ENCODE measurements around the gene MMS22L.
"Not testable (repeated sequence)": the region's sequence is repeated elsewhere in the genome, so short reads cannot be mapped to it uniquely, and the experiment has no call there.

The MMS22L gene

GRCh38 chr6:97240222-97240621, 42.8 kb downstream of the MMS22L start:
- DNase-seq (ENCODE audit: low read depth): no peak

- DNase-seq (ENCODE audit: low read depth): no peak
These were observed 51.1 kb downstream of the MMS22L start for GRCh38 chr6:97231911-97232310.

- no peak for DNase-seq (ENCODE audit: low read depth)
These were observed 60.1 kb downstream of the MMS22L start for GRCh38 chr6:97222903-97223302.

GRCh38 chr6:97218912-97219311, 64.1 kb downstream of the MMS22L start:
- DNase-seq (ENCODE audit: low read depth): no peak

GRCh38 chr6:97215157-97215769, 67.8 kb downstream of the MMS22L start:
- DNase-seq (ENCODE audit: low read depth): no peak

GRCh38 chr6:97214671-97215070, 68.3 kb downstream of the MMS22L start:
- DNase-seq (ENCODE audit: low read depth): no peak

- no peak for DNase-seq (ENCODE audit: low read depth)
These were observed 75.6 kb downstream of the MMS22L start for GRCh38 chr6:97207383-97207782.

GRCh38 chr6:97205966-97206365, 77.0 kb downstream of the MMS22L start:
- DNase-seq (ENCODE audit: low read depth): no peak

- no peak for DNase-seq (ENCODE audit: low read depth)
These were observed 79.7 kb downstream of the MMS22L start for GRCh38 chr6:97203343-97203742.

GRCh38 chr6:97198046-97198565, 84.9 kb downstream of the MMS22L start:
- no peak for DNase-seq (ENCODE audit: low read depth)

- no peak for DNase-seq (ENCODE audit: low read depth)
These were observed 87.9 kb downstream of the MMS22L start for GRCh38 chr6:97195117-97195516.

GRCh38 chr6:97189767-97190166, 93.2 kb downstream of the MMS22L start:
- no peak for DNase-seq (ENCODE audit: low read depth)

GRCh38 chr6:97187951-97188350, 95.1 kb downstream of the MMS22L start:
- DNase-seq (ENCODE audit: low read depth): no peak

- DNase-seq (ENCODE audit: low read depth): peak; percentile 13
These were observed 96.5 kb downstream of the MMS22L start for GRCh38 chr6:97186416-97186999.

- no peak for DNase-seq (ENCODE audit: low read depth)
These were observed 105.1 kb downstream of the MMS22L start for GRCh38 chr6:97177905-97178304.

GRCh38 chr6:97176468-97176867, 106.5 kb downstream of the MMS22L start:
- no peak for DNase-seq (ENCODE audit: low read depth)

- DNase-seq (ENCODE audit: low read depth): no peak
These were observed 107.2 kb downstream of the MMS22L start for GRCh38 chr6:97175806-97176205.

GRCh38 chr6:97174471-97174870, 108.5 kb downstream of the MMS22L start:
- no peak for DNase-seq (ENCODE audit: low read depth)

- DNase-seq (ENCODE audit: low read depth): no peak
These were observed 122.7 kb downstream of the MMS22L start for GRCh38 chr6:97160280-97160679.

- not testable (repeated sequence) for DNase-seq (ENCODE audit: low read depth)
These were observed 127.6 kb downstream of the MMS22L start for GRCh38 chr6:97155447-97155846.

- DNase-seq (ENCODE audit: low read depth): no peak
These were observed 129.0 kb downstream of the MMS22L start for GRCh38 chr6:97154015-97154414.

- no peak for DNase-seq (ENCODE audit: low read depth)
These were observed 131.4 kb downstream of the MMS22L start for GRCh38 chr6:97151601-97152000.

GRCh38 chr6:97150932-97151331, 132.1 kb downstream of the MMS22L start:
- DNase-seq (ENCODE audit: low read depth): no peak

GRCh38 chr6:97147421-97147820, 135.6 kb downstream of the MMS22L start:
- DNase-seq (ENCODE audit: low read depth): no peak
